OCI-LY1 (cell line): ENCODE data around the gene PPAT.
A peak's percentile ranks its signal among the peaks of the same experiment; 100 is the strongest.

Experiments
- H2AFZ ChIP-seq: fragments of 200-600 bp; sonication (generic), shearing (Covaris generic); 2 replicates; pipeline ENCODE4 v1.6.0; 2014; ENCODE audit warnings: antibody characterized with exemption, mild to moderate bottlenecking, low read length
- H3F3A ChIP-seq: fragments of 200-600 bp; sonication (generic), shearing (Covaris generic); 2 replicates; pipeline ENCODE4 v1.6.0; 2014; ENCODE audit warnings: mild to moderate bottlenecking, antibody characterized with exemption, low read length, moderate library complexity; ENCODE audit not compliant: insufficient read depth
- H3K27ac ChIP-seq: fragments of 200-600 bp; sonication (generic); 2 replicates; pipeline ENCODE4 v1.5.1; 2014; ENCODE audit warnings: low read length, mixed run types, mild to moderate bottlenecking, low read depth; ENCODE audit not compliant: poor library complexity, severe bottlenecking
- H3K27me3 ChIP-seq: fragments of 200-600 bp; sonication (generic); 2 replicates; pipeline ENCODE4 v1.6.0; 2014; ENCODE audit warnings: antibody characterized with exemption, mild to moderate bottlenecking, low read length, moderate library complexity; ENCODE audit not compliant: insufficient read depth
- H3K36me3 ChIP-seq: fragments of 200-600 bp; sonication (generic); 2 replicates; pipeline ENCODE4 v1.6.1; 2014; ENCODE audit warnings: mild to moderate bottlenecking, antibody characterized with exemption, low read length, moderate library complexity, mixed read lengths; ENCODE audit not compliant: insufficient read depth
- H3K4me1 ChIP-seq: fragments of 200-600 bp; sonication (generic); 2 replicates; pipeline ENCODE4 v1.5.1; 2014; ENCODE audit warnings: mild to moderate bottlenecking, low read length, moderate library complexity; ENCODE audit not compliant: insufficient read depth, severe bottlenecking
- H3K4me2 ChIP-seq: fragments of 200-600 bp; sonication (generic), shearing (Covaris generic); 2 replicates; pipeline ENCODE4 v1.6.1; 2014; ENCODE audit warnings: low read length
- H3K4me3 ChIP-seq: fragments of 200-600 bp; sonication (generic); 2 replicates; pipeline ENCODE4 v1.5.1; 2014; ENCODE audit warnings: low read length, low read depth, mild to moderate bottlenecking, mixed read lengths; ENCODE audit not compliant: poor library complexity, severe bottlenecking
- H3K79me2 ChIP-seq: fragments of 200-600 bp; shearing (Covaris generic); 2 replicates; pipeline ENCODE4 v1.6.1; 2016; ENCODE audit warnings: mixed run types, low read length, mixed read lengths; ENCODE audit not compliant: insufficient read depth
- H3K9ac ChIP-seq: fragments of 200-600 bp; sonication (generic), shearing (Covaris generic); 2 replicates; pipeline ENCODE4 v1.6.1; 2014; ENCODE audit warnings: mild to moderate bottlenecking, low read length, mixed read lengths
- H3K9me2 ChIP-seq: fragments of 200-600 bp; sonication (generic), shearing (Covaris generic); 2 replicates; pipeline ENCODE4 v1.6.1; 2014; ENCODE audit warnings: low read depth, mild to moderate bottlenecking, low read length, mixed read lengths
- H3K9me3 ChIP-seq: fragments of 200-600 bp; shearing (Covaris generic); 2 replicates; pipeline ENCODE4 v1.6.1; 2014; ENCODE audit warnings: low read length, mixed read lengths
- H4K20me1 ChIP-seq: fragments of 200-600 bp; sonication (generic), shearing (Covaris generic); 2 replicates; pipeline ENCODE4 v1.6.0; 2016; ENCODE audit warnings: mild to moderate bottlenecking, low read length; ENCODE audit not compliant: insufficient read depth
- EZH2 ChIP-seq: fragments of 200-600 bp; sonication (generic), shearing (Covaris generic); IDR thresholded peaks from 2 replicates; pipeline ENCODE4 v1.8.0; 2017; ENCODE audit warnings: borderline replicate concordance, mixed run types, mild to moderate bottlenecking, antibody characterized with exemption, low read length, moderate library complexity, mixed read lengths
- TF ChIP-seq, protein P1 (sequence below): fragments of 200-600 bp; sonication (generic), shearing (Covaris generic); IDR thresholded peaks from 2 replicates; pipeline ENCODE4 v1.5.1; 2017; ENCODE audit warnings: mild to moderate bottlenecking, antibody characterized with exemption, low read length, moderate library complexity, mixed read lengths

Gene PPAT

DNA sequence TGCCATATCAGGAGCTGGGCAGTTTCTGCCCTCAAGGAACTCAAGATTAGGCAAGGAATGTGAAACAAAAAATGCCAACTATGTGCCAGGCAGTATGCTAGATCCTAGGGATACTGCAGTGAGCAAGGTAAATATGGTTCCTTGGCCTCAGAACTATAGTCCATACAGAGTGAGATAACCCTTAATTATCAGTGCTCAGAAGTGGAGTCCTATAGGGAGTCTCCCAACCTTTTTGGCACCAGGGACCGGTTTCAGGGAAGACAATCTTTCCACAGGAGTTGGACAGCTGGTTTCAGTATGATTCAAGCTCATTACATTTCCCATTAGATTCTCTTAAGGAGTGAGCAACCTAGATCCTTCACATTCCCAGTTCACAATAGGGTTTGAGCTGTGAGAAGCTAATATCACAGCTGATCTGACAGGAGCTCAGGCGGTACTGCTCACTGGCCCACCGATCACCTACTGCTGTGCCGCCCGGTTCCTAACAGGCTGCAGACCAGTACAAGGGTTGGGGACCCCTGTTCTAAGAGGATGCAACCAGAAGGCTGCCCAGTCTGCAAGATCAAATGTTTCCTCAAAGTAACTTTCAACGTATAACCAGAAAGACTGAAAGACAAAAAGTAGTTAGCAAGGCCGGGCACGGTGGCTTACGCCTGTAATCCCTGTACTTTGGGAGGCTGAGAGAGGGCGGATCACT is 30.3 kb upstream of the PPAT start:
- peaks cover 32% of the 10 kb centered on the region for H3K79me2 ChIP-seq
- H2AFZ ChIP-seq = no peak overlapping the region
- H3K4me2 ChIP-seq = peak overlapping the region; percentile 78
- no peaks in the 10 kb centered on the region for H3K9me2 ChIP-seq
- peaks cover 39% of the 10 kb centered on the region for H3K36me3 ChIP-seq
- H3K9ac ChIP-seq = peak overlapping the region; percentile 81
- H3K27ac ChIP-seq = no peak overlapping the region
- no peaks in the 10 kb centered on the region for H4K20me1 ChIP-seq
- H3K4me3 ChIP-seq = peak overlapping the region; percentile 80
- peaks cover 9% of the 10 kb centered on the region; the same call in 1 of the 2 replicates for H3F3A ChIP-seq
- H3K4me1 ChIP-seq = peaks cover 41% of the 10 kb centered on the region
- TF ChIP-seq, protein P1, sequence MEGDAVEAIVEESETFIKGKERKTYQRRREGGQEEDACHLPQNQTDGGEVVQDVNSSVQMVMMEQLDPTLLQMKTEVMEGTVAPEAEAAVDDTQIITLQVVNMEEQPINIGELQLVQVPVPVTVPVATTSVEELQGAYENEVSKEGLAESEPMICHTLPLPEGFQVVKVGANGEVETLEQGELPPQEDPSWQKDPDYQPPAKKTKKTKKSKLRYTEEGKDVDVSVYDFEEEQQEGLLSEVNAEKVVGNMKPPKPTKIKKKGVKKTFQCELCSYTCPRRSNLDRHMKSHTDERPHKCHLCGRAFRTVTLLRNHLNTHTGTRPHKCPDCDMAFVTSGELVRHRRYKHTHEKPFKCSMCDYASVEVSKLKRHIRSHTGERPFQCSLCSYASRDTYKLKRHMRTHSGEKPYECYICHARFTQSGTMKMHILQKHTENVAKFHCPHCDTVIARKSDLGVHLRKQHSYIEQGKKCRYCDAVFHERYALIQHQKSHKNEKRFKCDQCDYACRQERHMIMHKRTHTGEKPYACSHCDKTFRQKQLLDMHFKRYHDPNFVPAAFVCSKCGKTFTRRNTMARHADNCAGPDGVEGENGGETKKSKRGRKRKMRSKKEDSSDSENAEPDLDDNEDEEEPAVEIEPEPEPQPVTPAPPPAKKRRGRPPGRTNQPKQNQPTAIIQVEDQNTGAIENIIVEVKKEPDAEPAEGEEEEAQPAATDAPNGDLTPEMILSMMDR = no peak
- no peak for TF ChIP-seq EZH2
- no peaks in the 10 kb centered on the region for H3K9me3 ChIP-seq
- H3K27me3 ChIP-seq = no peaks in the 10 kb centered on the region

DNA sequence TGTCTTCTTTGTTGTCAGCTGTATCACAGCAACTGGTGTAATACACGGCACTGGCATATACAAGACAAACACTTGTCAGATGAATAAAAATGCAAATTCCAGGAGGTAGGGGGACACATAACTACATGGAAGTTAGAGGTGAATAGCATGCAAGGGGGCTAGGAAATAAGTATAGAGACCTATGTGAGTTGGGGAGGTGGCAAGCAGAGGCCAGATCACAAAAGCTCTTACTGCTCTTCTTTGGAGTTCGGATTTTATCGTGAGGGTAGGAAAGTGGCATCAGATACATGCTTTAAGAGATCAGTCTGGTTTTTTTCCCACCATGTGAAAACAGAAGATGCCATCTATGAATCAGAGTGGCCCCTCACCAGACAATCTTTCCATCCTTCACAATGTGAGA is 29.2 kb upstream of the PPAT start:
- Histone ChIP-seq H3K27me3 (no peaks in the 10 kb centered on the region), H3K27ac (no peak overlapping the region), H2AFZ (no peak overlapping the region), H3K4me1 (peaks cover 37% of the 10 kb centered on the region), H3K9ac (no peak overlapping the region), H3K4me3 (no peak overlapping the region), H3F3A (peaks cover 9% of the 10 kb centered on the region; the same call in 1 of the 2 replicates), H4K20me1 (no peaks in the 10 kb centered on the region), H3K36me3 (peaks cover 39% of the 10 kb centered on the region), H3K9me2 (no peaks in the 10 kb centered on the region), H3K79me2 (peaks cover 26% of the 10 kb centered on the region), H3K9me3 (no peaks in the 10 kb centered on the region), H3K4me2 (peak overlapping the region; percentile 78; the same call in 1 of the 2 replicates)
- TF ChIP-seq, protein P1 = no peak
- TF ChIP-seq EZH2 = no peak

GRCh38 chr4:56463711-56464110 is 28.3 kb upstream of the PPAT start:
- Histone ChIP-seq H3K4me3 (no peak overlapping the region), H3K36me3 (peaks cover 45% of the 10 kb centered on the region), H3K4me2 (no peak overlapping the region), H3K4me1 (peaks cover 28% of the 10 kb centered on the region), H3K27me3 (no peaks in the 10 kb centered on the region), H3K9me3 (no peaks in the 10 kb centered on the region), H3K9me2 (no peaks in the 10 kb centered on the region), H4K20me1 (no peaks in the 10 kb centered on the region), H3K79me2 (peaks cover 17% of the 10 kb centered on the region), H2AFZ (no peak overlapping the region), H3F3A (peaks cover 9% of the 10 kb centered on the region; the same call in 1 of the 2 replicates), H3K27ac (no peak overlapping the region), H3K9ac (no peak overlapping the region)
- TF ChIP-seq, protein P1 = no peak
- no peak for TF ChIP-seq EZH2
